Measurements from ENCODE around the gene COL23A1.

Gene COL23A1

GRCh38 chr5:178350361-178351220 lies 239.6 kb downstream of the COL23A1 start:
- no peak for TF ChIP-seq CTCF (IDR thresholded peaks at IDR 0.05; ENCODE audit: insufficient read depth, low read depth, low read length, missing control alignments)
- no peak overlapping the region for H3K4me3 ChIP-seq (ENCODE audit: low read length)
- no peak for DNase-seq (ENCODE audit: low read depth)

- no peak for DNase-seq (ENCODE audit: low read depth)
- TF ChIP-seq CTCF (IDR thresholded peaks at IDR 0.05; ENCODE audit: insufficient read depth, low read depth, low read length, missing control alignments): no peak
- no peak overlapping the region for H3K4me3 ChIP-seq (ENCODE audit: low read length)
Measured at GRCh38 chr5:178349625-178350353, 240.4 kb downstream of the COL23A1 start.

DNA sequence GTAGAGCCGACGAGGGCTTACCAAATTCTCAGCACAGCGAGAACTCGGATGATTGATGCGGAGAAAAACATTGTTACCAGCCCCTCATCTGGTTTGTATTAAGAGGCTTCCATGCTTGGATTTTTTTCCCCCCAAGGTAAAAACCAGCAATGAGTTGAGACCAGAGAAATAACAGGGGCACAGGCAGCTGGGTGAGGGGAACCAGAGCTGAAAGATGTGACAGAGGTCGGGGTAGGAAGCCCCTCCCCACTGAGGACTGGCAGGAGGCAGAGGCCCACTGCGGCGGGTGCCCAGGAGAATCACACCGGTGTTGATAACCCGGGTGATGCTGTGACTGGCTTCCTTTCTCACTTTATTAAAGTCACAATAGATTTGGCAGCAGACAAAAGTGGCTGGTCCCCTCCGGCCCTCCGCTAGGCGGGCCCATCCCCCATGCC lies 241.1 kb downstream of the COL23A1 start:
- no peak for DNase-seq (ENCODE audit: low read depth)
- no peak overlapping the region for H3K4me3 ChIP-seq (ENCODE audit: low read length)
- no peak for TF ChIP-seq CTCF (IDR thresholded peaks at IDR 0.05; ENCODE audit: insufficient read depth, low read depth, low read length, missing control alignments)

- DNase-seq (ENCODE audit: low read depth): no peak
- TF ChIP-seq CTCF (IDR thresholded peaks at IDR 0.05; ENCODE audit: insufficient read depth, low read depth, low read length, missing control alignments): no peak
- H3K4me3 ChIP-seq (ENCODE audit: low read length): no peak overlapping the region
Measured at GRCh38 chr5:178348356-178349074, 241.7 kb downstream of the COL23A1 start.

- no peak for TF ChIP-seq CTCF (IDR thresholded peaks at IDR 0.05; ENCODE audit: insufficient read depth, low read depth, low read length, missing control alignments)
- no peak for DNase-seq (ENCODE audit: low read depth)
- no peak overlapping the region for H3K4me3 ChIP-seq (ENCODE audit: low read length)
Measured at GRCh38 chr5:178347956-178348355, 242.2 kb downstream of the COL23A1 start.

- H3K4me3 ChIP-seq (ENCODE audit: low read length): no peak overlapping the region
Measured at GRCh38 chr5:178346607-178347334, 243.4 kb downstream of the COL23A1 start.

More at GRCh38 chr5:178346607-178347334, 243.4 kb downstream of the COL23A1 start:
- DNase-seq (ENCODE audit: low read depth): no peak
- TF ChIP-seq CTCF (IDR thresholded peaks at IDR 0.05; ENCODE audit: insufficient read depth, low read depth, low read length, missing control alignments): no peak

Measured in epithelial cell of esophagus (primary cell).